Kidney tubule cell (primary cell): Measurements from ENCODE around the gene EHMT2.
"Not testable (repeated sequence)": the region's sequence is repeated elsewhere in the genome, so short reads cannot be mapped to it uniquely, and the experiment has no call there.

Experiments used
- DNase-seq: peaks from one replicate; pipeline ENCODE4 v3.0.0-alpha.2; 2018; ENCODE audit warnings: low spot score

EHMT2 gene

GRCh38 chr6:31915351-31915750 lies 17.9 kb upstream of the EHMT2 start:
- DNase-seq = no peak

DNA sequence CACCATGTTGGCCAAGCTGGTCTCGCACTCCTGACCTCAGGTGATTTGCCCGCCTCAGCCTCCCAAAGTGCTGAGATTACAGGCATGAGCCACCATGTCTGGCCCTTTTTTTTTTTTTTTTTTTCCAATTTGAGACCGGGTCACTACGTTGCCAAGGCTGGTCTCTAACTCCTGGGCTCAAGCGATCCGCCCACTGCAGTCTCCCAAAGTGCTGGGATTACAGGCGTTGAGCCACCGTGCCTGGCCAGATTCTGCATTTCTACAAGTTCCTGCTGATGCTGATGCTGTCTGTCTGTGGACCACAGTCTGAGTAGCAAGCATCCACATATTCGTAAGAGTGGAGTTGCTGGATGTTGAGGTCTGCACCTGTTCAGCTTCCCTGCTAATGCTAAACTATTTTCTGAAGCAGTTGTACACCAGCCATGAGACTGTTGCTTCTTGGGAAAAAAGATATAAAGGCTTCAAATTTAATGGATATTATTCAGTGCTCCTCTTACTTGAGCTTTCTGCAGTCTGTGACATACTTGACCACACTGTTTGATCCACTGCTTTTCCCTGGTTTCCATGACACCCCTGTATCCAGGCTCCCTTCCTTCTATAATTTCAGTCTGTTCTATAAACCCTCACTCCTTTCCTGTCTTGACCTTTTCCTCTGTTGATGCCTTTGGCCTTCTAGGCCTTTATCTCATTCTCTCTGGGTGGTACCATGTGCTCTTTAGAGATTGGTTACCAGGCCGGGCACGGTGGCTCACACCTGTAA lies 14.5 kb upstream of the EHMT2 start:
- DNase-seq = no peak

GRCh38 chr6:31909298-31909697 lies 11.8 kb upstream of the EHMT2 start:
- DNase-seq = not testable (repeated sequence)

GRCh38 chr6:31908791-31909190 lies 11.3 kb upstream of the EHMT2 start:
- DNase-seq = peak; percentile 37

DNA sequence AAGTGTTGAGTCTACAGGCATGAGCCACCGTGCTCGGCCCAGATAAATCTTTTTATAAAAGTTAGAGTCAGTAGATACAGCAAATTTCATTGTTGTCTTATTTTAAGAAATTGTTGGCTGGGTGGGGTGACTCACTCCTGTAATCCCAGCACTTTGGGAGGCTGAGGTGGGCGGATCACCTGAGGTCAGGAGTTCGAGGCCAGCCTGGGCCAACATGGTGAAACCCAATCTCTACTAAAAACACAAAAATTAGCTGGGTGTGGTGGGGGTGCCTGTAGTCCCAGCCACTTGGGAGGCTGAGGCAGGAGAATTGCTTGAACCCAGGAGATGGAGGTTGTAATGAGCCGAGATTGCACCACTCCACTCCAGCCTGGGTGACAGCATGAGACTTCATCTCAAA lies 10.8 kb upstream of the EHMT2 start:
- not testable (repeated sequence) for DNase-seq

- DNase-seq = peak; percentile 67
Observed at GRCh38 chr6:31907158-31907813, 9.8 kb upstream of the EHMT2 start.

- not testable (repeated sequence) for DNase-seq
Observed at GRCh38 chr6:31906727-31907126, 9.2 kb upstream of the EHMT2 start.

DNA sequence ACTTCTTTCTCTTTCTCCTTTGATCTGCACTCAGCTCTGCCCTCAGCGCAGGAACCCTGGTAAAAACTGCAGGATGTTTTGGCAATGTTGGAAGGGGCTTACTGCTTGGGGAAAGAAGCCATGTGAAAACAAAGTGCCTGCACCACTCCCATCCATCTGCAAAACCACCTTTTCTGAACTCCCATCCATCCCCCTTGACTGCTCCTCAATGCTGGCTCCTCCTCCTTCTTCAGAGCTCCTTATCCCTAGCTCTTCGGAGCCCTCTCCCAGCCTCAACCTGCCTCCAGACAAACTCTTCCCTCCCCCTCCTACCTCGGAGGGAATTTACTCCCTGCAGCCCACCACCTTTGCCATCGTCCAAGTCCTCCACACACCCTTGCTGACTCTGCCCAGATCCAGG lies 8.6 kb upstream of the EHMT2 start:
- no peak for DNase-seq

DNA sequence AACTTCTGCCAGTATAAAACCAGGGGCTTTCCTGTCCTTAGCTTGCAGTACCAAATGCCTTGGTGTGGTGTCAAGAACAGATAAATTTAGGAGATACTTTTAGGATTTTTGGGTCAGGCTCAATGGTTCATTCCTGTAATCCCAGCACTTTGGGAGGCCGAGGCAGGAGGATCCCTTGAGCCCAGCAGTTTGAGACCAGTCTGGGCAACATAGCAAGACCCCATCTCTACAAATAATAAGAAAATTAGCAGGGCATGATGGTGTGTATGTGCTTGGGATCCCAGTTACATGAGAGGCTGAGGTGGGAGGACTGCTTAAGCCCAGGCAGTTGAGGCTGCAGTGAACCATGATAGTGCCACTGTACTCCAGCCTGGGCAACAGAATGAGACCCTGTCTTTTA lies 7.5 kb upstream of the EHMT2 start:
- no peak for DNase-seq

DNA sequence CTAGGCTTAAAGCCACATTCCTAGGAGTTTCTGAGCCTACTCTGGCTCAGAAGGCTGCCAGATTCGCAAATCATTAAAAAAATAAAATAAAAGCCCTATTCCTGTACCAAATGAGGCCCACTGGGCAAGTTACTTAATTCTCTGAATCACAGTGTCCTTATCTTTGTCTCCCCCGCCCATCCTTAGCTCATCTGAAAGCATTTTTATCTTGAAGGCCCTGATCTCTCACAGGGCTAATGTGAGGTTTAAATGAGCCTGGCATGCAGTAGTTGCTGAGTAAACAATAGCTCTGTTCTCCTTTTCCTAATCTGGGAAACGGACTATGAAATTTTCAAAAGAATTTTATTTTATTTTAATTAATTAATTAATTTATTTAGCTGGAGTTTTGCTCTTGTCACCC lies 6.5 kb upstream of the EHMT2 start:
- no peak for DNase-seq

DNA sequence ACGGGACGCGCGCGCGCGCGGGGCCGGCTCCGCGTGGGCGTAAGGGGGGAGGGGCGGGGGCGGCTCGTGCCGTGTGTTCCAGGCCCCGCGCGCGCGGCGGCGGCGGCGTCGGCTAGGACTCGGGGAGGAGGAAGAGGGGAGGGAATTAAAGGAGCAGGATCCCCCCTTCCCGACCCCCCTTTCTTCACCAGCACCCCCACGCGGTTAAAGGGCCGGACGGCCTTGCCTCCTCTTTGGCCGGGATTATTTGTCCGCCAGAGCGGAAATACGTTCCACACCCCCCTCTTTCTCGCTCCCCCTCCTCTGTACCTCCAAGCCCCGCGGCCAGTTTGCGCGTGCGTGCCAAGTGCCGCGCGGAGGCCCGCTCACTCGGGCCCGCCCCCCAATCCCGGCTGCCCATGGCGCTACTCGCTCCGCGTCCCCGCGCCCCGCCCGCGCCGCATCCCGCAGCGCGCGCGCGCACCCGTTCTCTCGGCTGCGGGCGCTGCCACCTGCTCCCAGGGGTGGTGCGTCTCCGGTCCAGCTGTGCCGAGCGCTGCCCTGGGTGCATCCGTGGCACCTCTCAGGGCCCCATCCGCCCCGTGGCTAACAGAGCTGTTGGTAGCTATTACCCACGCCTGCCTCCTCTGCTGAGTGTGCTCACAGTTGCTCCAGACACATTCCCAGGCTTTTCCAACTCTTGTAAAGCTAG lies 4.6 kb upstream of the EHMT2 start, which contains the start of gene ZBTB12:
ZBTB12 (minus strand) TSS at position 134 of the 691 bp plus-strand sequence. CDS start 781 bp downstream, outside the sequence.
- DNase-seq = peak; percentile 90

- peak; percentile 29 for DNase-seq
Observed at GRCh38 chr6:31901415-31901952, 4.0 kb upstream of the EHMT2 start.

- DNase-seq = peak; percentile 30
Observed at GRCh38 chr6:31900917-31901414, 3.5 kb upstream of the EHMT2 start.

DNA sequence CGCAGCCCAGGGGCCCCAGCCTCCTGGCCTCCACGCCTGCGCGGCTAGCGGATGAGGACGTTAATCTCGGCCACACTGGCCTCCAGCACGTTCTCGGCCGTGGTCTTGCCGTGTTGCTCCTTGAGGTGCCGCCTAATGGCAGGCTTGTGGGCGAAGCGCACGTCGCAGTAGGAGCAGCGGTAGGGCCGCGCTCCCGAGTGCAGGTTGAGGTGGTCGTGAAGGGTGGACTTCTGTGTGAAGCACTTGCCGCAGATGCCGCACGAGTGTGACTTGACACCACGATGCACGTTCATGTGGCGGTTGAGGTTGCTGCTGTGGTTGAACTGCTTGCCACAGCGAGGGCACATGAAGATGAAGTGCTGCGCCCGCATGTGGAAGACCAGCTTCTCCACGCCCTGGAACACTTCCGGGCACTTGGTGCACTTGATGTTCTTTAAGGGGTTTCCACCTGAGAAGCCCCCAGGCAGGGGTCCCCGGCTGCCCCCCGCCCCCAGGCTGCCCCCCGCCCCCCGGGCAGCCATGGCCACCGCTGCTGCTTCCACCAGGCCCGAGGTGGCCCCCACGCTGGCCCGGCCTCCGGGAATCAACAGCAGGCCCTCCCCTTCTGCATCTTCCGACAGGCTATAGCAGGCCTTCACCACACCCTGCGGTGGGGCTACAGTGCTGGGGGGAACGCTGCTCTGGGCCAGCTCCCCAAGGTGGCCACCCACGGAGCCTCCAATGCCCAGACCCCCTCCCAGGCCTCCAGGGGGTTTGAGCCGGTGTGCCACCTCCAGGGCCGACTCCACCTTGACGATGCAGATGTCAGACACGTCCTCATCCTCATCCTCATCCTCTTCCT lies 2.6 kb upstream of the EHMT2 start:
- no peak for DNase-seq

- DNase-seq = no peak
Observed at GRCh38 chr6:31899215-31899614, 1.7 kb upstream of the EHMT2 start.

- peak; percentile 55 for DNase-seq
Observed at GRCh38 chr6:31898383-31899011, 999 bp upstream of the EHMT2 start.

- no peak for DNase-seq
Observed at GRCh38 chr6:31896856-31897611, 464 bp downstream of the EHMT2 start.

DNA sequence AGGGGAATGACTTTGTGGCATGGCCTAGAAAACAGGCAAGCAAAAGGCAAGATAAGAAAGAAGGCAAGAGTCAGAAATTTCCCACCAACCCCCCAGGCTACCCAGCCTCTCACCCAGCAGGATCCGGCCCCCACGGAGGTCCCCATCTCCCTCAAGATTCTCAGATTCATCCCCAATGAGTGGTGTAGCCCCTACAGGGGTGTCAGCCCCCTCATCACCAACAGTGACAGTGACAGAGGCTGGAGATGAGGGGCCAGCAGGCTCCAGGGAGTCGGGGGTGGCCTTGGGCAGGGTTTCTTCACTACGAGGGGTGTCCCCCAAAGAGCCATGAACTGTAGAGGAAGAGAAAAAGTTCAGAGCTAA lies 1.0 kb downstream of the EHMT2 start:
- DNase-seq = no peak

GRCh38 chr6:31892821-31893220 lies 4.7 kb downstream of the EHMT2 start:
- peak; percentile 33 for DNase-seq

DNA sequence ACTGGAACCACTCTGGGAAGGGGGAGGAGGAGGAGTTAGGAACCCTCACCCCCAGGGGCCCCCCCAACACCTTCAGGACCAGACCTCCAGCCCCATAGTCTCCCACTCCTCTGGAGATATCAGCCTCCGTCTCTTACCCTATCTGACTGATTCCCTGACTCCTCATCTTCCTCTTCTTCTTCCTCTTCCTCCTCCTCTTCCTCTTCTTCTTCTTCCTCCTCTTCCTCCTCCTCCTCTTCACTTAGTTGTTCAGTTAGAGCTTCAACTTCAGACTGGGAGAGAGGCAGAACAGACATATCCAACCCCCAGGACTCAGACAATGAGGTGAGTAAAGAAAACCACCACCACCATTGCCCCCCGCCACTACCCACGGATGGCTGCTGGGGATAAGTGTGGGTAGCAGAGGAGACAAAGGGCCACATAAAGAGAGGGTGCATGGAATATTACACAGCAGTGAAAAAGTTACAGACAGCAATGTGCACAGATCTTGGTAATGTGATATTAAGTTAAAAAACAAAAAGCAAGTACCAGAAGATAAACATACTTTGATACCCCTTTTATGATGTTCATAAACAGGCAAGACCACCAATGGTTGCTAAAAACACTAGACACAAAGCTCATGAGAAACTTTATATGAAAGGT lies 8.0 kb downstream of the EHMT2 start:
- DNase-seq = no peak
